ENCODE measurements around the gene UNC13D. TPM values are rescaled to one million over a fixed set of nuclear protein-coding genes. Genes with fewer than 3 reads are reported as not detected.
A peak's percentile ranks its signal among the peaks of the same experiment; 100 is the strongest.

The UNC13D gene
- total and polyA plus RNA-seq, 7 donors = 4.3 to 61.9 (median 10.2) TPM

- no peak for DNase-seq
- H3K27ac ChIP-seq = peak overlapping the region; percentile 1 to 74 (median 54)
- no peaks in the 10 kb centered on the region for H3K27me3 ChIP-seq
- no peaks in the 10 kb centered on the region for H3K9me3 ChIP-seq
- TF ChIP-seq POLR2A (IDR thresholded peaks at IDR 0.05) = no peak
- no peak for TF ChIP-seq EP300 (IDR thresholded peaks at IDR 0.05)
- TF ChIP-seq CTCF (IDR thresholded peaks at IDR 0.05) = no peak
- TF ChIP-seq POLR2AphosphoS5 (IDR thresholded peaks at IDR 0.05) = no peak
- 93 to 95% methylated on average over 24 of the region's 24 CpGs for WGBS, 2 donors
- peaks cover 0 to 10% (median 0%) of the 10 kb centered on the region in 4 donors for H3K4me1 ChIP-seq
- H3K4me3 ChIP-seq = no peak overlapping the region
- peaks cover 19 to 54% (median 29%) of the 10 kb centered on the region in 4 donors for H3K36me3 ChIP-seq
- intact Hi-C loops (cut with DNase I) = no loop called here
Measured at GRCh38 chr17:75809631-75810111, 34.5 kb downstream of the UNC13D start.

GRCh38 chr17:75808905-75809621, 35.1 kb downstream of the UNC13D start:
- intact Hi-C loops (cut with DNase I) = no loop called here
- no peaks in the 10 kb centered on the region for H3K9me3 ChIP-seq
- peak; percentile 88 for DNase-seq
- H3K4me3 ChIP-seq = no peak overlapping the region
- peaks cover 0 to 10% (median 0%) of the 10 kb centered on the region in 4 donors for H3K4me1 ChIP-seq
- peaks cover 17 to 48% (median 29%) of the 10 kb centered on the region in 4 donors for H3K36me3 ChIP-seq
- no peaks in the 10 kb centered on the region for H3K27me3 ChIP-seq
- 86 to 87% methylated on average over 18 of the region's 18 CpGs for WGBS, 2 donors
- TF ChIP-seq POLR2AphosphoS5 (IDR thresholded peaks at IDR 0.05) = peak in 1 of 4 donors; percentile 42
- no peak for TF ChIP-seq EP300 (IDR thresholded peaks at IDR 0.05)
- TF ChIP-seq POLR2A (IDR thresholded peaks at IDR 0.05) = no peak
- peak overlapping the region; percentile 42 to 74 (median 54) for H3K27ac ChIP-seq

GRCh38 chr17:75808549-75808904, 35.7 kb downstream of the UNC13D start:
- Histone ChIP-seq H3K4me3 (no peak overlapping the region), H3K27ac (peak overlapping the region; percentile 33 to 74 (median 48)), H3K4me1 (peaks cover 0 to 10% (median 0%) of the 10 kb centered on the region in 4 donors), H3K36me3 (peaks cover 12 to 42% (median 24%) of the 10 kb centered on the region in 4 donors), H3K9me3 (no peaks in the 10 kb centered on the region), H3K27me3 (no peaks in the 10 kb centered on the region)
- intact Hi-C loops (cut with DNase I) = no loop called here
- TF ChIP-seq EP300 (IDR thresholded peaks at IDR 0.05) (no peak), CTCF (IDR thresholded peaks at IDR 0.05) (no peak), POLR2AphosphoS5 (IDR thresholded peaks at IDR 0.05) (no peak), POLR2A (IDR thresholded peaks at IDR 0.05) (no peak)
- no peak for DNase-seq
- WGBS, 2 donors = 84 to 86% methylated on average over 4 of the region's 4 CpGs

GRCh38 chr17:75807861-75808260, 36.3 kb downstream of the UNC13D start:
- intact Hi-C loops (cut with DNase I) = no loop called here
- H3K36me3 ChIP-seq = peaks cover 5 to 36% (median 18%) of the 10 kb centered on the region in 4 donors
- no peaks in the 10 kb centered on the region for H3K9me3 ChIP-seq
- no peak for DNase-seq
- no peak overlapping the region for H3K4me3 ChIP-seq
- no peaks in the 10 kb centered on the region for H3K27me3 ChIP-seq
- TF ChIP-seq POLR2AphosphoS5 (IDR thresholded peaks at IDR 0.05) (no peak), EP300 (IDR thresholded peaks at IDR 0.05) (no peak), POLR2A (IDR thresholded peaks at IDR 0.05) (no peak), CTCF (IDR thresholded peaks at IDR 0.05) (no peak)
- peaks cover 0 to 10% (median 0%) of the 10 kb centered on the region in 4 donors for H3K4me1 ChIP-seq
- WGBS, 2 donors = 91 to 96% methylated on average over 3 of the region's 3 CpGs
- H3K27ac ChIP-seq = peak overlapping the region in 2 of 4 donors; percentile 55 to 74

GRCh38 chr17:75806822-75807500, 37.2 kb downstream of the UNC13D start:
- TF ChIP-seq POLR2AphosphoS5 (IDR thresholded peaks at IDR 0.05) (no peak), CTCF (IDR thresholded peaks at IDR 0.05) (no peak), POLR2A (IDR thresholded peaks at IDR 0.05) (no peak), EP300 (IDR thresholded peaks at IDR 0.05) (no peak)
- intact Hi-C loops (cut with DNase I) = no loop called here
- Histone ChIP-seq H3K27ac (no peak overlapping the region), H3K9me3 (no peaks in the 10 kb centered on the region), H3K27me3 (no peaks in the 10 kb centered on the region), H3K4me3 (no peak overlapping the region), H3K4me1 (peaks cover 0 to 10% (median 0%) of the 10 kb centered on the region in 4 donors), H3K36me3 (peaks cover 0 to 27% (median 9%) of the 10 kb centered on the region in 4 donors)
- no peak for DNase-seq
- 88 to 90% methylated on average over 4 of the region's 4 CpGs for WGBS, 2 donors

Data from sigmoid colon (tissue), 7 donors.